Fibroblast of skin of scalp (primary cell): ENCODE data around the gene MORN5.

Experiments used
- DNase-seq: peaks from one replicate; pipeline ENCODE4 v3.0.0-alpha.2; 2013

Gene MORN5

DNA sequence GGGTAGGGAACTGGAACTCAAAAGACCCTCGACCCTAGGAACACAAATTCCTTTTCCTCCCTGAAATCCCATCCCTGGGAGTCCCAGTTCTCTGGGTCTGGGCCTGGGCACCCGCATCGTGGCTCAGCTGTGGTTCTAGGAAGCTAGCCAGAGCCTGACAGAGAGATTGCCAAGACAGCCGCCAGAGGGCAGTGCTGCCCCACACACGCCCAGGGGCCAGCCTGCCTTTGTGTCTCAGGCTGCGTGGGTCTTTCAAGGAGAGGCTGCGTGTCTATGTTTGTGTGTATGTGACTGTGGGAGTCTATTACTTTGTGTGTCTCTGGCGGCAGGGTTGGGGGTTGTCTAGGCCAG, 34.6 kb upstream of the MORN5 start:
- peak; percentile 73 for DNase-seq

- DNase-seq, result no peak
Measured at GRCh38 chr9:122125509-122126330, 34.0 kb upstream of the MORN5 start.

DNA sequence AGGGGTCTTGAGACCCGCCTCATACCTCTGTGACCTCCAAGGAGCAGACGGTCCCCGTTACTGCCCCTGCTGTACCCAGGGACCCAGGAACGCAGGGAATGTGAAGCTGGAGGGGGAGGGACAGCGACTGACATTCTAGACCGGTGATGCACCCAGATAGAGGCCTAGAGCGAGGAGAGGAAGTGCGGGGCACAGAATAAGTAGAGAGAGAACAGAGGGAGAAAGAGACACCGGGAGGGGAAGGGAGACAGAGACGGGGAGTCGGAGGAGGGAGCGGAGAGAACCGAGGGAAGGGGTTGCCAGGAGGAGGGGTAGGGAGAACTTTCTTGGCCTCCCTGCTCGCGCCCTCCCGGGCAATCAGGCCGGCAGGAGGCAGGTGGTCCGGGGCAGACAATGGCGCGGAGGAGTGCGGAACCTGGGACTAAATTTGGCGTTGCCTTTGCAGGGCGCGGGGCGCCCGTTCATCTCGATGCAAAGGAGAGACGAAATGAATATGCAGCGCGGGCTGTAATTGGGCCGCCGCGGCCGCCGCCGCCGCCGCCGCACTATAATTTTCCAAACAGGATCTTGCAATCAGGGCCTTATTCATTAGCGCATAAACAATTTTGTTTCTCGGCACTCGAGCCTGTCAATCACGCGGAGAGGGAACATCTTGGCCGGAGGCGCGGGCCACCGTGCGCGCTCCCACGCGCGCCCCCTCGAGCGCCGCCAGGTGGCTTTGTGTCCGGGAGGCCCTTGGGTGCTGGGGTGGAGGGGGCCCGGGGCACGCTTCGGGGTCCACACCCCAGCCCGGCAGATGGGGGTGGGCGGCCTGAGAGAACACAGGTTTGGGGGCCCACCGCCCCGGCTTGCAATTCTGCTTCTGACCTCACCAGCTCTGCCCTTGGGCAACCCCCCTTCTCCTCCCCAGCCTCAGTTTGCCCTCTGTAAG, 33.1 kb upstream of the MORN5 start:
- peak; percentile 73 for DNase-seq

DNA sequence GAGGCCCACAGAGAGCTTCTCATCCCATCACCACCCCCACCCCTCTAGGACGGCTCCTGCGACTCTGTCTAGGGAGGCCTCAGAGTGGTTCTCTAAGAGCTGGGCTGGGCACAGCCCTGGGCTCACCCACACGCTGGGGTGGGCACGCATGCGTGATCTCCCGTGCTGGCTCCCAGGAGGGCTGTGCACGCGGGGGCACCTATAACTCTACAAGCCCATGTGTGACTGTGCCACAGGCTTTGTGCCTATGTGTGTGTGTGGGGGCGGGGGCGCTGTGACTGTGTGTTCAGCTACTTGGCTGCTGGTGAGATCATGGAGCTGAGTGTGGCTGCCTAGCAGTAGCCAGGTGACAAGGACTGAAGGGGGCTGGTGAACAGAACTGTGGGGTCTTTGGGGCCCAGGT, 32.3 kb upstream of the MORN5 start:
- DNase-seq, result no peak

DNA sequence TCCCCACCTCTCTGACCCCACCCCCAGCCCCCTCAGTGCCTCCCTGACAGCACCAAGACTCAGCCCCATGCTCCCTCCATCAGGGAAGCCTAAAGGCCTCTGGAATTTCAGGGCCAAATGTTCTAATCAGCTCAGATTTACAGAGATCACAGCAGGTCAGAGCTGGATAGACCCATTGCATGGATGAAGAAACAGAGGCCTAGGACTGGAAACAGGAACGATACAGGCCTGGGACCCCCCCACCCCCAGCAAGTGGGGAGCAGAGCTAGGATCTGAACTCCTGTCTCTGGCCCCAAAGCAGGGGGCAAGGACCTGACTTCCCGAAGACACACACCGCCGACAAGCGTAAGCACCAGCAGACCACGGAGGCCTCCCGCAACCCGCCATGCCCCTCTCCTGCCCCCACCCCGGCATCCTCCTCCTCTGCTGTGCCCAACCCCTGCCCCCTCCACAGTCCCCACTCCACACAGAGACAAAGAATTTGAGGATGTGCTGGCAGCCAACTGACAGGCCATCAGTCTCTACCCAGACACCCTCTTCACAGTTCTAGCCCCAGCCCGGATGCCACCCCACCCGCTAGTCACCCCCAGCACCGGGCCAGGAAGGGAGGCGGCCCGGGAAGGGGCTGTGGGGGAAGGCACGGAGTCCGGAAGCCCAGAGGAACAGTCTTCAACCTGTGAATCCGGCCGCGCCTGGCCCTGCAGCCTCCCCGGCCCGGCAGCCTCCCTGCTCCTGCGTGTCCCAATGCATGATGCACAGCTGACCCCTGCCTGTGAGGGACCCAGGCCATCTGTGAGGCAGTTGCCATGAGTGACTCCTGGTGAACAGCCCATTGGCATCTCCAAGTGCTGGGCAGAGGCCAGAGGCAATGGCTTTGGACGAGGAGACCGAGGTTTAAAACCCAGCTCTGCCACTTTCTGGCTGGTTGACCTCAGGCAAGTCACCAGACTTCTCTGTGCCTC, 31.4 kb upstream of the MORN5 start:
- no peak for DNase-seq

DNA sequence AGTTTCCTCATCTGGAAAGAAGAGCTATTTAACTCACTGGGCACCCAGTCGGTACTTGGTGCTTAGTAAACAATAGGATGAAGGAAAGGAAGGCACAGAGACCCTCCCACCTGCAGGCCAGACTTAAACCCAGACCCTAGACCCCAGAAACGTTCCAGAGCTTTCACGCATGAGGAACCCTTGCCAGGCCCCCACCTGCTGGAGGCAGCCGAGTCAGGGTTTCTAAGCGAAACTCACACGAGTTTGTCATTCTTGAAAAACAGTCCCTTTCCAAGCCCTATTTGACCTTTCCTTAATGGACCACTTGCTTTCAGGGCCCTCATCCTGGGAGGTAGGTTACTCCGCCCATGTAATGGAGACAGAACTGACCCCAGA, 30.8 kb upstream of the MORN5 start:
- DNase-seq, result no peak

DNA sequence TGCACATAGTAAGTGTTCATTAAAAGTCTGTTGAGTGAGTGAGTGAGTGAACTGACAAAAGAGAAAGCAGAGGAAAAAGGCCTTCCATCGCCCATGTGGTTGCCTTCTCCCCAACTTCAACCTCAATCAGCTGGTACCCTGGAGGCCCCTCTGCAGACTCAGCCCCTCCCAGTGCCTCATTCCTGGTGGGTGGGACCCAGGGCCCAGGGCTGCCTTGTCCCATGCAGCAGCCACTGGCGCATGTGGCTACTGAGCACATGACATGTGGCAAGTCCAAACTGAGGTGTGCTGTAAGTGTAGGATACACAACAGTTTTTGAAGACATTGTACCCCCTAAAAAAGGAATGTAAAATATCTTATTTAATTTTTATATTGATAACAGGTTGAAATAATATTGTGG, 29.7 kb upstream of the MORN5 start:
- DNase-seq, result no peak

- no peak for DNase-seq
Measured at GRCh38 chr9:122130837-122131236, 28.9 kb upstream of the MORN5 start.

- DNase-seq, result no peak
Measured at GRCh38 chr9:122131401-122132001, 28.2 kb upstream of the MORN5 start.

DNA sequence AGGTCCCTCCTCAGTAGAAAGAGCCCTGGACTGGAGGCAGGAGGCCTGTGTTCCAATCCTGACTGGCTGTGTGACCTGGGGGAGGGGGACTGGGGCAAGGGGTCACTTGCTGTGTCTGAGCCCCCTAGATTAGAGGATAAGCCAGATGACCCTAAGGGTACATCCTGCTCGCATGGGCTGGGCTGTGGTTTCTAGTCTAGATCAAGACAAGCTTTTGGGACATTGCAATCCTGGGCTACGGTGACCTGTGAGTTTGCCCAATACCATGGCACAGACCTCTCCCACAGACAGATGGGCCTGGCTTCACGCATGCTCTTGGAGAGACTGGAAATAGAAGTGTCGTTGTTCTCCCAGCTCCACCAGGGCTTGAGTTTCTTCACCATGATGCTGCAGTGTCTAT, 27.2 kb upstream of the MORN5 start:
- DNase-seq, result no peak

DNA sequence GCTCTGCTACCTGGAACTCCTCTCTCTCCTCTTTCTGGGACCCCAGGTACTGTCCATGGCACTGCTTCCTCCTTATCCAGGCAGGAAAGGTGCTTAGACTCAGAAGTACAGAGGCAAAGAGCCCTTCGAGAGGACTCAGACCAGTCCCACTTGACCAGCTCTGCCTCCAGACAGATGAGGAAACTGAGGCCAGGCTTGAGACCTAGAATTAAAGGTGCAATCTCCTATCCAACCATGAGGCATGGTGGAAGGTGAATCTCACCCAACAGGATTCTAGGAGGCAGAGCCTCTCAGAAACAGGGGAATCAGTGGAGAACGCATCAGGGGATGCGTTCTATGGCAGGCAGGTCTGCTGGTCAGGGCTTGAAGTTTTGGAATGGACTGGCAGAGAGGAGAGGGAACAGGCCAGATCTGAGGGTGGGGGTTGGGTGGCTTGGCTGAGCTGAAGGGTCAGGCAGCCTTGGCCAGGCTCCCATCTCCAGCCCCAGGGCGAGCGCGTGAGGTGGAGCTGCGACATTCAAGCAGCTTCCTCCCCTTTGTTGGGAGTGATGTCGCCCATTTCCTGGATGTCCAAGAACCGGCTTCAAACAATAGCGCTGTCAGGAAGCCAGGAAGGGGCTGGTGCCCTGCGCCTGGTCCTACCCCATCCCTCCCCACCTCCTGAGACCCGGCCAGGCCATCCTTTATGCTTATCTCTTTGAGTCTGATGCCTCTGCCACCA, 26.3 kb upstream of the MORN5 start:
- no peak for DNase-seq

DNA sequence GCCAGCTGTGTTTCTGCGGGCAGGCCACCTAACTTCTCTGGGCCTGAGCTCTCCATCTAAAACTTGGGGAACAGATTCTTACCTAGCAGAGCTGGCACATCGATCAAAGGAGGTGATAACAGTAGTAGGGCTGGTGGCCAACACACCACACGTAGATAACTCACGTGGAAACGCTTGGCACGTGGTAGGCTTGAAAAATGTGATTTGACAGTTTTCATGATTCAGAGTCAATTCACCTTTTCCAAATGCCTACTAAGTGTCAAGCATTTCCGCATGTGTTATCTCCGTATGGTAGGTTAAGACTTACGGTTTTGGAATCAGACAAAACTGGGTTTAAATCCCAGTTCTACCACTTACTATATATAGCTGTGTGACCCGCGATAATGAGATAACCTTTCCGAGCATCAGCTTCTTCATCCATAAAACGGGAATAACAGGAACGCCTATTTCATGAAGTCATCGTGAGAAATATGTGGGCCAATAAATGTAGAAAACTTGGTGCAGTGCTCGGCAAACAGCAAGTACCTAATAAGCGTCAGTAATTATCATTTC, 25.6 kb upstream of the MORN5 start:
- no peak for DNase-seq

- peak; percentile 26 for DNase-seq
Measured at GRCh38 chr9:122134822-122135528, 24.7 kb upstream of the MORN5 start.

DNA sequence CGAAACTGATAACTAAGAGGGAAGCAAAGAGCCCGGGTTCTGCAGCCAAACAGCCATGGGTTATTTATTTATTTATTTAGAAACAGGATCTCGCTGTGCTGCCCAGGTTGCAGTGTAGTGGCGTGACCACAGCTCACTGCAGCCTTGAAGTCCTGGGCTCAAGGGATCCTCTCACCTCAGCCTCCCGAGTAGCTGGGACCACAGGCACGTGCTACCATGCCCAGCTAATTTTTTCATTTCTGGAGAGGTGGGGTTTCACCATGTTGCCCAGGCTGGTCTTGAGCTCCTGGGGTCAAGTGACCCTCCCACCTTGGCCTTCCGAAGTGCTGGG, 24.2 kb upstream of the MORN5 start:
- DNase-seq, result no peak

GRCh38 chr9:122138560-122139268, 21.0 kb upstream of the MORN5 start:
- DNase-seq, result no peak

GRCh38 chr9:122140368-122141193, 19.1 kb upstream of the MORN5 start:
- DNase-seq, result no peak

- DNase-seq, result no peak
Measured at GRCh38 chr9:122141671-122142070, 18.0 kb upstream of the MORN5 start.

DNA sequence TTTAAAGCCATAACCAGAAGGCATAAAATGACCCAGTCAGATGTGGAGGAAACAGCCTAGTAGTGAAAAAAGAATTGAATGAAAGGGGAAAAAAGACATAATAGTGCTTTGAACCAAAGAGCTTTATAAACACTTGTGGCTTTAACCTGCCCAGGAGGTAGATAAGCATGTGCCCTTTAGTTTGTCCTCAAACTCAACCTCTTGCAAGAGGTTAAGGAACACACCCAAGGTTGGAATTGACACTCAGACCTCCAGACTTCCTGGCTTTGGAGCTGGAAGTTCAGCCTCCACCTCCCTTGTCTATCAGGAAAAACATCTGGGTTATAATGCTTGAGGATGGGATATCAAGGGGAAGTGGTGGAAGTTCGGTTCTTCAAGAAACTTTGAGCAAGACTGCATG, 16.4 kb upstream of the MORN5 start:
- no peak for DNase-seq

DNA sequence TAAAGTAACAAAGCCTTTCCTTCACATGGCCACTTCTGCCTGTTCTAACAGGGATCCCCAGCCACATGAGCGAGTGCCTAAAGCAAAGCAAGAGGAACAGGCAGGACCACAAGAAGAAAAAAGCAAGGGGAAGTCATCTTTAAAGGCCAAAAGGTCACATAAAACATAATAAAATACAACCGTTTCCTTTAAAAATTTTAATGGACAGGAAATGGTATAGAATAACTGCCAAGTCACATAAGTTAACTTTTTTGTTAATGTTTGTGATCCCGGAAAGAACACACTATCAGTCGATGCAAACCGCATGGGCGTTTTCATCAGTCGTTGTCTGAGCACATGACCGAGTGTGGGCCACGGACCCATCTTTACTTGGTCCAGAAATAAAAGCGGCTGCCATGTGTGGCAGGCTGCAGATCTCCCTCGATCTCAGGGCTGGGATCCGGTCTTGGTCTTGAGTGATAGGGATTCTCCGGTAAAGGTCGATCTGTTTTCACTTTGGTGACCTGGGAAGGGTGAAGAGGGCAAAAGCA, 15.8 kb upstream of the MORN5 start:
- DNase-seq, result no peak
